B cell (primary cell): Measurements from ENCODE around the gene PARP8.

ENCODE experiments used
- EZH2 ChIP-seq: IDR thresholded peaks from 2 replicates; pipeline ENCODE4 v1.6.1; 2012; ENCODE audit warnings: borderline replicate concordance, low read depth, mild to moderate bottlenecking, moderate library complexity, low read length; ENCODE audit not compliant: insufficient read depth, poor library complexity, severe bottlenecking
- TF ChIP-seq, protein P1 (sequence below): fragments of 200-600 bp; IDR thresholded peaks from one replicate; pipeline ENCODE4 v1.8.0; 2022; ENCODE audit warnings: antibody characterized with exemption, mild to moderate bottlenecking

DNA sequence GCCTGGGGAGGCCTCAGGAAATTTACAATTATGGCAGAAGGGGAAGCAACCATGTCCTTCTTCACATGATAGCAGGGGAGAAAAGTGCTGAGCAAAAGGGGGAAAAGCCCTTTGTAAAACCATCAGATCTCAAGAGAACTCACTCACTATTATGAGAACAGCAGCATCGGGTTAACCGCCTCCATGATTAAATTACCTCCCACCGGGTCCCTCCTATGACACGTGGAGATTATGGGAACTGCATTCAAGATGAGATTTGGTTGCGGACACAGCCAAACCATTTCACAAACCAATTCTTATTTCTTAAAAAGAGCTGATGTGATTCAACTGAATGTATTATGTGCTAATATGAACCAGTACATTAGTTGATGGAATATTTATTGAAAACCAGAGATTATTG lies 63.9 kb downstream of the PARP8 start:
- TF ChIP-seq, protein P1, sequence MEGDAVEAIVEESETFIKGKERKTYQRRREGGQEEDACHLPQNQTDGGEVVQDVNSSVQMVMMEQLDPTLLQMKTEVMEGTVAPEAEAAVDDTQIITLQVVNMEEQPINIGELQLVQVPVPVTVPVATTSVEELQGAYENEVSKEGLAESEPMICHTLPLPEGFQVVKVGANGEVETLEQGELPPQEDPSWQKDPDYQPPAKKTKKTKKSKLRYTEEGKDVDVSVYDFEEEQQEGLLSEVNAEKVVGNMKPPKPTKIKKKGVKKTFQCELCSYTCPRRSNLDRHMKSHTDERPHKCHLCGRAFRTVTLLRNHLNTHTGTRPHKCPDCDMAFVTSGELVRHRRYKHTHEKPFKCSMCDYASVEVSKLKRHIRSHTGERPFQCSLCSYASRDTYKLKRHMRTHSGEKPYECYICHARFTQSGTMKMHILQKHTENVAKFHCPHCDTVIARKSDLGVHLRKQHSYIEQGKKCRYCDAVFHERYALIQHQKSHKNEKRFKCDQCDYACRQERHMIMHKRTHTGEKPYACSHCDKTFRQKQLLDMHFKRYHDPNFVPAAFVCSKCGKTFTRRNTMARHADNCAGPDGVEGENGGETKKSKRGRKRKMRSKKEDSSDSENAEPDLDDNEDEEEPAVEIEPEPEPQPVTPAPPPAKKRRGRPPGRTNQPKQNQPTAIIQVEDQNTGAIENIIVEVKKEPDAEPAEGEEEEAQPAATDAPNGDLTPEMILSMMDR, result no peak
- no peak for TF ChIP-seq EZH2
